IMR-90 (cell line): ENCODE results near the gene CEACAM1. TPM values are rescaled to one million over a fixed set of nuclear protein-coding genes. Genes with fewer than 3 reads are reported as not detected.

Source experiments
- ATAC-seq: fragments of 200-7000 bp; cut with Tn5 transposase; 2 replicates; pipeline ENCODE4 v1.9.1; 2020; ENCODE audit warnings: low read depth, mild to moderate bottlenecking, moderate library complexity
- BruUV-seq: library from RNA; stranded (reverse); fragments of 400-500 nt; replicated peaks from 2 replicates; lab custom pipeline; 2021; lab: Mats Ljungman, UMichigan
- CTCF ChIA-PET: fragments of 300-600 bp; formaldehyde crosslinking; extraction: SDS; loops from one replicate; lab custom pipeline; 2021; ENCODE audit warnings: antibody characterized with exemption; lab: Yijun Ruan, JAX
- POLR2A ChIA-PET: fragments of 300-600 bp; sonication (Branson Sonifier 250); formaldehyde crosslinking; loops from one replicate; lab custom pipeline; 2022; ENCODE audit warnings: antibody characterized with exemption; ENCODE audit not compliant: unreplicated experiment; lab: Charles Lee
- DNase-seq: peaks from one replicate; pipeline ENCODE4 v3.0.0; 2013
- H2AFZ ChIP-seq: replicated peaks from 2 replicates; pipeline ENCODE3; 2013; ENCODE audit warnings: low read length, mild to moderate bottlenecking; ENCODE audit not compliant: poor library complexity
- H2AK5ac ChIP-seq: 2 replicates; pipeline ENCODE4 v1.6.1; 2013; ENCODE audit warnings: low read depth, low read length, inconsistent platforms
- H2AK9ac ChIP-seq: replicated peaks from 2 replicates; pipeline ENCODE3; 2013; ENCODE audit warnings: mild to moderate bottlenecking, low read depth, low read length, moderate library complexity; ENCODE audit not compliant: poor library complexity
- H2BK120ac ChIP-seq: 2 replicates; pipeline ENCODE4 v1.6.1; 2013; ENCODE audit warnings: low read depth, low read length, inconsistent platforms
- H2BK15ac ChIP-seq: 3 replicates; pipeline ENCODE4 v1.6.1; 2013; ENCODE audit warnings: low read depth, low read length, inconsistent platforms
- H2BK20ac ChIP-seq: 2 replicates; pipeline ENCODE4 v1.6.1; 2013; ENCODE audit warnings: low read depth, mild to moderate bottlenecking, inconsistent platforms, low read length, moderate library complexity
- H2BK5ac ChIP-seq: 2 replicates; pipeline ENCODE4 v1.6.1; 2013; ENCODE audit warnings: mild to moderate bottlenecking, low read depth, low read length, inconsistent platforms; ENCODE audit not compliant: poor library complexity, severe bottlenecking
- H3K14ac ChIP-seq: replicated peaks from 2 replicates; pipeline ENCODE4 v1.6.1; 2013; ENCODE audit warnings: low read depth, low read length, inconsistent platforms
- H3K18ac ChIP-seq: 2 replicates; pipeline ENCODE4 v1.6.1; 2013; ENCODE audit warnings: low read depth, low read length, control low read depth
- H3K23ac ChIP-seq: 2 replicates; pipeline ENCODE4 v1.6.1; 2013; ENCODE audit warnings: low read depth, low read length, inconsistent platforms
- H3K27ac ChIP-seq: 2 replicates; pipeline ENCODE4 v1.5.1; 2013; ENCODE audit warnings: mild to moderate bottlenecking, control low read depth, low read length; ENCODE audit not compliant: insufficient read depth
- H3K27me3 ChIP-seq: 2 replicates; pipeline ENCODE4 v1.6.1; 2013; ENCODE audit warnings: low read length; ENCODE audit not compliant: control insufficient read depth, insufficient read depth
- H3K36me3 ChIP-seq: 2 replicates; pipeline ENCODE4 v1.6.1; 2013; ENCODE audit warnings: low read length, mixed read lengths; ENCODE audit not compliant: control insufficient read depth, insufficient read depth
- H3K4ac ChIP-seq: 2 replicates; pipeline ENCODE4 v1.6.1; 2013; ENCODE audit warnings: low read depth, low read length, inconsistent platforms
- H3K4me1 ChIP-seq: 2 replicates; pipeline ENCODE4 v1.6.1; 2013; ENCODE audit warnings: low read length, mixed read lengths; ENCODE audit not compliant: control insufficient read depth, insufficient read depth
- H3K4me2 ChIP-seq: 2 replicates; pipeline ENCODE4 v1.6.1; 2013; ENCODE audit warnings: low read depth, mild to moderate bottlenecking, control low read depth, low read length, moderate library complexity
- H3K4me3 ChIP-seq: 2 replicates; pipeline ENCODE4 v1.5.1; 2013; ENCODE audit warnings: low read depth, mild to moderate bottlenecking, control low read depth, low read length, moderate library complexity; ENCODE audit not compliant: insufficient read depth
- H3K56ac ChIP-seq: 2 replicates; pipeline ENCODE4 v1.6.1; 2013; ENCODE audit warnings: low read length, inconsistent platforms; ENCODE audit not compliant: insufficient read depth; ENCODE audit errors: extremely low read depth
- H3K79me1 ChIP-seq, 2 experiments: 2 replicates each; pipeline ENCODE4 v1.6.1; 2013; ENCODE audit warnings: low read length in 2 of 2, inconsistent platforms in 1 of 2, low read depth in 1 of 2
- H3K9ac ChIP-seq: 2 replicates; pipeline ENCODE4 v1.6.1; 2013; ENCODE audit warnings: low read depth, low read length, control low read depth
- H3K9me1 ChIP-seq: 2 replicates; pipeline ENCODE4 v1.6.1; 2013; ENCODE audit warnings: low read length, inconsistent platforms; ENCODE audit not compliant: insufficient read depth
- H3K9me3 ChIP-seq: 2 replicates; pipeline ENCODE4 v1.6.1; 2013; ENCODE audit warnings: low read length; ENCODE audit not compliant: control insufficient read depth, insufficient read depth
- H4K20me1 ChIP-seq: 2 replicates; pipeline ENCODE4 v1.6.1; 2013; ENCODE audit warnings: low read length, inconsistent platforms; ENCODE audit not compliant: insufficient read depth
- H4K5ac ChIP-seq: 2 replicates; pipeline ENCODE4 v1.6.1; 2013; ENCODE audit warnings: mild to moderate bottlenecking, low read depth, low read length, control low read depth
- H4K8ac ChIP-seq, 2 experiments: 2 replicates each; pipeline ENCODE4 v1.6.1; 2013; ENCODE audit warnings: low read depth in 2 of 2, low read length in 2 of 2, control low read depth in 1 of 2, inconsistent platforms in 1 of 2
- H4K91ac ChIP-seq: 2 replicates; pipeline ENCODE4 v1.6.1; 2013; ENCODE audit warnings: low read depth, low read length, inconsistent platforms; ENCODE audit not compliant: insufficient read depth
- FOS ChIP-seq: fragments of 150-350 bp; IDR thresholded peaks from 2 replicates; pipeline ENCODE4 v1.6.1; 2016; ENCODE audit warnings: low read depth, low read length
- MAFK ChIP-seq: IDR thresholded peaks from 2 replicates; pipeline ENCODE4 v1.6.1; 2012; ENCODE audit warnings: low read depth, low read length, improper control_type of control experiment
- MAZ ChIP-seq: IDR thresholded peaks from 2 replicates; pipeline ENCODE4 v1.6.1; 2012; ENCODE audit warnings: low read depth, mild to moderate bottlenecking, low read length, improper control_type of control experiment, moderate library complexity, borderline replicate concordance
- MXI1 ChIP-seq: IDR thresholded peaks from 2 replicates; pipeline ENCODE4 v1.6.1; 2012; ENCODE audit warnings: low read depth, mild to moderate bottlenecking, low read length, moderate library complexity, borderline replicate concordance
- RFX5 ChIP-seq: IDR thresholded peaks from 2 replicates; pipeline ENCODE4 v1.8.0; 2012; ENCODE audit warnings: low read depth, mild to moderate bottlenecking, low read length, moderate library complexity
- WGBS, 2 experiments: methylation state at CpG; one replicate each; pipeline versions ENCODE4 v1.1.5 to v1.1.7; 2013; ENCODE audit warnings: missing lambda C conversion rate in 2 of 2; ENCODE audit not compliant: insufficient read length in 1 of 2; ENCODE audit errors: extremely low coverage in 2 of 2; 5-methylcytosine and 5-hydroxymethylcytosine counted together
- dilution Hi-C: fragments of 300-500 bp; cut with HindIII; formaldehyde crosslinking; loops from one replicate; pipeline ENCODE4 v1.14.3; 2018; ENCODE audit warnings: low sequenced_read_pairs; ENCODE audit not compliant: unreplicated experiment
- in situ Hi-C: fragments of 300-500 bp; cut with MboI; formaldehyde crosslinking; loops from 3 replicates; pipeline ENCODE4 v1.14.3; 2019; ENCODE audit warnings: low sequenced_read_pairs, inconsistent platforms, mixed read lengths
- intact Hi-C: fragments of 100-400 bp; cut with micrococcal nuclease; formaldehyde crosslinking; loops from 2 replicates; pipeline ENCODE4 v1.10.0; 2022
- polyA plus RNA-seq, 3 experiments: library from polyadenylated mRNA; depleted of rRNA; stranded (reverse); fragments of >200 nt; gene quantifications; 2 replicates each; pipeline ENCODE4 v1.2.3, GENCODE V29; 2012; ENCODE audit warnings: low replicate concordance in 1 of 3
- total RNA-seq: library from RNA; depleted of rRNA; stranded (reverse); fragments of >200 nt; gene quantifications from 2 replicates; pipeline ENCODE4 v1.2.3, GENCODE V29; 2012

Gene CEACAM1
- total and polyA plus RNA-seq, 2 of the 4 experiments (the other 2 are of a cell fraction) = not detected

DNA sequence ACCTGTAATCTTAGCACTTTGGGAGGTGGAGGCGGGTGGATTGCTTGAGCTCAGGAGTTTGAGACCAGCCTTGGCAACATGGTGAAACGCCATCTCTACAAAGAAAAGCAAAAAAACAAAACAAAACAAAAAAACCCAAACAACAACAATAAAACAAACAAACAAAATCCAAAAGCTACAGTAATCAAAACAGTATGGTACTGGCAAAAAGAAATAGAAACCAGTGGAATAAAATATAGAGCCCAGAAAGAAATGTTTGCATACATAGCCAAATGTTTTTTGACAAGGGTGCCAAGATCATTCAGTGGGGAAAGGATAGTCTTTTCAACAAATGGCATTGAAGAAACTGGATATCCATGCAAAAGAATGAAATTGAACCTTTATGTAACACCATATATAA is 11.5 kb downstream of the CEACAM1 start:
- POLR2A ChIA-PET = interaction anchor here (0.5 kb wide), 1 partner anchor 65 kb away, joined by 3 read pairs; no protein-coding TSS in a partner anchor
- Histone ChIP-seq H3K27me3 (peaks cover 7% of the 10 kb centered on the region), H2AK5ac (no peak overlapping the region), H4K8ac (no peak overlapping the region), H3K79me1 (no peaks in the 10 kb centered on the region), H3K9me3 (0 out of 2 replicates have a peak, but pooled peaks cover 2% of the 10 kb centered on the region), H3K4me1 (no peaks in the 10 kb centered on the region), H3K18ac (no peak overlapping the region), H2BK5ac (no peak overlapping the region), H4K20me1 (no peaks in the 10 kb centered on the region), H2AK9ac (no peak overlapping the region), H2BK15ac (no peak overlapping the region), H3K9ac (no peak overlapping the region), H3K4me2 (no peak overlapping the region), H3K56ac (no peak overlapping the region), H3K9me1 (no peaks in the 10 kb centered on the region), H2BK120ac (no peak overlapping the region), H4K5ac (no peak overlapping the region), H3K4ac (no peak overlapping the region), H3K27ac (no peak overlapping the region), H4K91ac (no peak overlapping the region), H3K4me3 (no peak overlapping the region), H3K36me3 (no peaks in the 10 kb centered on the region), H2BK20ac (no peak overlapping the region), H3K14ac (no peak overlapping the region), H2AFZ (no peak overlapping the region), H3K23ac (no peak overlapping the region)
- in situ Hi-C loops = no loop called here
- DNase-seq (no peak), ATAC-seq (no peak)
- dilution Hi-C loops = no loop called here
- TF ChIP-seq MAFK (no peak), MXI1 (no peak), MAZ (no peak), FOS (no peak), RFX5 (no peak)
- WGBS, 2 experiments = no CpG with 5 or more reads among the region's 2 CpGs
- BruUV-seq = no TSS peak
- CTCF ChIA-PET = no interaction called here
- intact Hi-C loops = no loop called here
